Stimulated activated CD4-positive, alpha-beta T cell treated with anti-CD3 and anti-CD28 coated beads, Interleukin-2, amount 100 ng/mL, for 24 hours (primary cell): Measurements from ENCODE around the gene DDAH1.
"Not testable (repeated sequence)": the region's sequence is repeated elsewhere in the genome, so short reads cannot be mapped to it uniquely, and the experiment has no call there.

Experiments used
- DNase-seq, 2 donors: peaks; one replicate each; pipeline ENCODE4 v3.0.0-alpha.2; 2020

The DDAH1 gene

GRCh38 chr1:85465099-85465785 lies at the start of gene DDAH1:
DDAH1 (minus strand) TSS chr1:85465159; CDS start chr1:85465045, 114 bp downstream.
- DNase-seq: peak in 1 of 2 donors; percentile 27

GRCh38 chr1:85513998-85514397 lies 49.0 kb upstream of the DDAH1 start:
- not testable (repeated sequence) for DNase-seq

- no peak for DNase-seq
Observed at GRCh38 chr1:85504417-85504816, 39.5 kb upstream of the DDAH1 start.

- DNase-seq: no peak
Observed at GRCh38 chr1:85502625-85503083, 37.7 kb upstream of the DDAH1 start.

GRCh38 chr1:85502171-85502570 lies 37.2 kb upstream of the DDAH1 start:
- no peak for DNase-seq

GRCh38 chr1:85501355-85501898 lies 36.5 kb upstream of the DDAH1 start:
- DNase-seq: no peak

GRCh38 chr1:85496941-85497582 lies 32.1 kb upstream of the DDAH1 start:
- DNase-seq: no peak

GRCh38 chr1:85495556-85495955 lies 30.6 kb upstream of the DDAH1 start:
- no peak for DNase-seq

- no peak for DNase-seq
Observed at GRCh38 chr1:85494904-85495266, 29.9 kb upstream of the DDAH1 start.

GRCh38 chr1:85494074-85494903 lies 29.3 kb upstream of the DDAH1 start:
- no peak for DNase-seq

- DNase-seq: no peak
Observed at GRCh38 chr1:85490270-85490985, 25.5 kb upstream of the DDAH1 start.

- DNase-seq: no peak
Observed at GRCh38 chr1:85488126-85488525, 23.2 kb upstream of the DDAH1 start.

- no peak for DNase-seq
Observed at GRCh38 chr1:85485516-85485915, 20.6 kb upstream of the DDAH1 start.

- no peak for DNase-seq
Observed at GRCh38 chr1:85484716-85485115, 19.8 kb upstream of the DDAH1 start.

- DNase-seq: no peak
Observed at GRCh38 chr1:85484264-85484663, 19.3 kb upstream of the DDAH1 start.

GRCh38 chr1:85481688-85482087 lies 16.7 kb upstream of the DDAH1 start:
- no peak for DNase-seq

- no peak for DNase-seq
Observed at GRCh38 chr1:85480566-85480965, 15.6 kb upstream of the DDAH1 start.

- DNase-seq: no peak
Observed at GRCh38 chr1:85479491-85479890, 14.5 kb upstream of the DDAH1 start.

- DNase-seq: no peak
Observed at GRCh38 chr1:85478366-85478765, 13.4 kb upstream of the DDAH1 start.

GRCh38 chr1:85475055-85475454 lies 10.1 kb upstream of the DDAH1 start:
- no peak for DNase-seq

GRCh38 chr1:85473390-85473789 lies 8.4 kb upstream of the DDAH1 start:
- DNase-seq: no peak

GRCh38 chr1:85471558-85471957 lies 6.6 kb upstream of the DDAH1 start:
- DNase-seq: no peak

GRCh38 chr1:85470130-85470529 lies 5.2 kb upstream of the DDAH1 start:
- DNase-seq: not testable (repeated sequence)
